Measurements from ENCODE around the gene FMN1.
"Not testable (repeated sequence)": the region's sequence is repeated elsewhere in the genome, so short reads cannot be mapped to it uniquely, and the experiment has no call there.

The FMN1 gene

DNA sequence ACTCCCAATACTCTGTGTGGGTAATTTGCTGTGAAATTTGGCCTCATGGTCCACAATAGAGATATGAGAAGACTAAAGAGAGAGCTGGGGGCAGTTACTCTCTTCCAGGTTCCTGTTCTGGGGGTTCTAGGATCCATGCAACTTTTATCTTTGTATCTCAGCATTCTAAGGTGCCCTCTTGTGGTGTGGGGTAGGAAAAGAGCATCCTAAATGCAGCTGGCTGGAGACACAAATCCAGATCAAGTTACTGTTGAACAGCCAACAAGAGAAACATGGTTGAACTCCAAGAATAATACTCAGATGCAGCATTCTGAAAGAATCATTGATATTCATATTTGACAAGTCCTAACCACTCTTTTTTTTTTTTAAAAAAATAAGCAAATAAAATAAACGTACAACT, 238.5 kb downstream of the FMN1 start:
- no peak for DNase-seq

DNA sequence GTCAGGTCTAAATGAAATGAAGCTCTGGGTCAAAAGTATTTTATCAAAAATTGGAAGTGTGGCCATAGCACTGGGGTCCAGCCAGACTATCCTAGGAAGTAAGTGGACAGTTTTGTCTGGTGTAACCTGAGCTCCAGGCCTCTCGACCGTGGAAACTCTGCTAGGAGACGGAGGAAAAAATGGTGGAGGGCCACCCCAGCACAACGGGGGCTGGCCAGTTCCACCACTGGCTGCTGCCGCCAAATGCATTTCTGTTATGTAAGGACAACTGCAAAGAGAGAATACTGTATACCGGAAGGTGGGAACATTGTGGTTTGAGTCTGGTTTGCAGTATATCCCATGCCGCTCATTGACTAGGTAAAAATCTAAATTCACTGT, 241.0 kb downstream of the FMN1 start:
- DNase-seq = no peak

DNA sequence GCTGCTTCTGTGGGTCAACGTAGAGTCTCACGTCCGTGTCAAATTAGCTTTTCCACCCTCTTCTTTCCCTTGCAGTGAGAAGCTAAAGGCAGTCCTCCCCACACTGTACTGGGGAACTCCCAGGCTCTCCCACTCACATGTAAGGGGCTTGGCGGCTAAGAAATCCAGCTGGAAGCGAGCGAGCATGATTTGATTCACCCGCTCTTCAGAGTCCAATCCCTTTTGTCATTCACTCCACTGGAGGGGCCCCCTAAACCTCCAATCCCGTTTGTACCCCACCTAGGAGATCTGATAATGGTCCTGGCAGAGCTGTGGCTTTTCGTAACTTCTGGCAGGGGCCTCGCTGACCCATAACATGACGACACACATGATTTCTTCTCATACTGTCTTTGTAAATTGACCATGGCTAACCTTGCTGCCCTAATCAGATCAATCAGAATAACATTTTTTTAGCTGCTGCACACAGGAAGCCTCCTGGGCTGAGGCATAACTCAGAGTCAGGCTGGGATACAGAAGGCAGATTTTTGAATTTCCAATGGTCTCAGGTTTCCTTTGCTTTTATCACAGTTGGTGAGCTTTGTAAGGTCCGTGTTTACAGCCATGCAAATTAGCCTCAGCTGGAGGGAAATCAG, 241.5 kb downstream of the FMN1 start:
- DNase-seq = no peak

DNA sequence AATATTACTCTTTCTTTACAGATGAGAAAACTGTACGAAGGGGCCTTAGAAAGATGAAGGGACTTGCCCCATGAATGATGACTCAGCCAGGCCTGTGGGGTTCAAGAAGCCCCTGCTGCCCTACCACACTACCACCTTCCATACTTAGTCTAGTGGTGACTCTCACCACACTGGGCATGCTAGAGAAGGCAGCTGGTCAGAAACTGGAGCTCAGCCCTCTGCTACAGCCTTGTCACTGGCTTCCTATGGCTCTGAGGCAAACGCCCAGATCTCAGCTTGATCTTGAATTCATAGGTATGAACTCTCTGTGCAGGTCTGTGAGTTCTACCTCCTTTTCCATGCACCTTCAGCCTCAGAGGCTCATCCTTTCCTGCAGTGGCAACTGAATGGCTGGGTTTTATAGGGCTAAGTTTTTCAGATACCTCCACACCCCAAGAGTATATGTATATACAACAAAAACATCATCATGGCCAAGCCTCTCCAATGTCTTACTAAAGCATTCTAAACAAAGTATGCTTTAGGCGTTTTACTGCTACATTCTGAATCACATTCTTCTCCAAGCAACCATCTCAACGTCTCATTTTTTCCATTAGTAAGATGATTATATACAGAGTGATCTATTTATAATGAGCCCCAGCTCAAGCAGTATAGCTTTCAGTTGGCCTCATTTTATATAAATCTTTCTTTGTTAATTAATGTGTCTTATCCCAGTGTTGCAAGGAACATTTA, 242.6 kb downstream of the FMN1 start:
- no peak for DNase-seq

DNA sequence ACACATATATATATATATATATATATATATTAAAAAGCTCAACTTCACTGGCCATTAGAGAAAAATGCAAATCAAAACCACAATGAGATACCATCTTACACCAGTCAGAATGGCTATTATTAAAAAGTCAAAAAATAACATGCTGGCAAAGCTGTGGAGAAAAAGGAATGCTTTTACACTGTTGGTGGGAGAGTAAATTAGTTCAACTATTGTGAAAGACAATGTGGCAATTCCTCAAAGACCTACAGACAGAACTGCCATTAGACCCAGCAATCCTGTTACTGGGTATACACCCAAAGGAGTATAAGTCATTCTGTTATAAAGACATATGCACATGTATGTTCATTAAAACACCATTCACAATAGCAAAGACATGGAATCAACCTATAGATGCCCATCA, 244.5 kb downstream of the FMN1 start:
- not testable (repeated sequence) for DNase-seq

DNA sequence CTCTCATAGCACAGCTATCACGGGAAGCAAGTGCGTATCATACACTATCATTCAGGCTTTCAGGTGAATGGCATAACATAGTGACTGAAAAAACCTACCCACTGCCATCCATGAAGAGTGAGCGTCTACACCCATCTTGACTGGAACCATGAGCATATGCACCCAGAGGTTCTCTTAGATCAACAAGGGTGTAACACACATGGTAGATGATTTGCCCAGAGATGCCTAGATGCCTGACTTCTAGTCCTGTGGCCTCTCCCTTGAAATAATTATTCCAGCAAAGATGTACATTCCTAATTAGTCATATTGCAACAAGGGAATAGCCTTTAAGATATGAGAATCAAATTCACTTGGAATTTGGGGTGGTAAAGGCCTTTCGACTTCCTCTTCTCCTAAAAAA, 248.3 kb downstream of the FMN1 start:
- DNase-seq = no peak

DNA sequence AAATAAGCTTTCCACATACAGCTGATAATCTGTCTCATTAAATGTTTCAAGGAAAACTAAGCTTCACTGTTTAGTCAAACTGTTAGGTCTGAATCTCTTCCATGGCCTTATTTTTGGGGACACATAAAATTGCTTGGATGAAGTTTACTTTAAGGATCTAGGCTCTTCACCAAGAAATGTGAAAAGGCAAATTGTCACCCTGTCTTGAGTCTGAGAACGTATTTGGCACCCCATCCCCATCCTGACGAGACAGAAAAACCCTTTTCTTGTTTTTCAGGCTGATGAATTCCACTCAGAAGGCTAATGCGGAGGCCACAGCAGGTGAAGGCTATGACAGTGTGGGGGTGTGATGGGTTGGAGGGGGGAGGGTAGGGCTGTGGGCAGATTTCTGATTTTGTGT, 250.1 kb downstream of the FMN1 start:
- DNase-seq = no peak

DNA sequence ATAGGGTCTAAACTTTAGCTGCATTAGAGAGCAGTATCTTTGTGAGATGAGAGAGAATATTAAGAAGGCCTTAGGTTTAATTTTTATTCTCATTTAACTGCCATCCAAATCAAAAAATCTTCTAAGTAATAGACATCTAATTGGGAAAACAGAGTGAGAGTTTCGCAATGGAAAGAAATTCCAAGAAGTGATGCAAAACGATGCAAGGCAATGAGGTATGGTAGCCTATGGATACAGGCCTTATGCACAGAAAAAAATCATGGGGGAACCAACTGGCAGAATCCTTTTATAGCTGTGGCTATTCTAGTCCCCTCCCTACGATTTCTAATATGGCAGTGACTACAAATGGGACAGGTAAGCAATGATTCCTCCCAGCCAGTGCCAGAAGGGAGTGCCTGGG, 250.8 kb downstream of the FMN1 start:
- DNase-seq = no peak

DNA sequence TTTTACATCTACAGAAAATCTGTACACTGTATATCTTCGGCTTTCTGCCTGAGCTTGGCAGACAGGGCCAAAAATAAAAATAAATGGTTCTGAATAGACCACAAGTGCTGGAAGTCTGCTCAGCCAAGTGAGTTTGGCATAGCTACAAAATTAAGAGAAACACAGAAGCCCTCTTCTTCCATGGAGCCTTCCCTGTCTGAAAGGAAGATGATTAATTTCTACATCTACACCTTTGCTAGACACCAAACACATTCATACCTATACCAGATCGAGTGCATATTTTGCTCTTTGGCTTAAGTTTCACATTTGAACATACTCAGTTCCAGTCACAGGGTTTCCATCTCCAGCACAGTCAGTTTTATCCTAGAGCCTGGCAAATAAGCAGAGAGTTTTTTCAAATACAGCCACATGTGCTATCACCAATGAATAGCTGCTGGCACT, 252.1 kb downstream of the FMN1 start:
- DNase-seq = no peak

DNA sequence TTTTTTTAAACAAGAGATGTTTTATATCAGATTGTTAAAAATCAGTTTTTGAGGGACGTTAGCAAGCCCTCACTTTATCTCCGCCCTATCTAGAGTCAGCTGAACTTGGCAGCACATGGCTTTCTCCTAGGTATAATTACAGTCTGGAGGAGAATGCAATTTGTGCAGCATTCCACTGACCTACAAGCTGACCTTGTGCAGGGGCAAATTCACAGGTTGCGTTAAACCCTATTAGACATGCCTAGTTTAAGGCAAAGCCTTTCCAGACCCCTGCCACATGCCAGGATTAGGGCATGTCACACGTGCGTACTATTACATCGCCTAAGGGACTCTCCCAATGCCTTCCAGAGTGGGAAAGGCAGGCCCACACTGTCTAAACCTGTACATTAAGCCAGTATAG, 252.7 kb downstream of the FMN1 start:
- no peak for DNase-seq

DNA sequence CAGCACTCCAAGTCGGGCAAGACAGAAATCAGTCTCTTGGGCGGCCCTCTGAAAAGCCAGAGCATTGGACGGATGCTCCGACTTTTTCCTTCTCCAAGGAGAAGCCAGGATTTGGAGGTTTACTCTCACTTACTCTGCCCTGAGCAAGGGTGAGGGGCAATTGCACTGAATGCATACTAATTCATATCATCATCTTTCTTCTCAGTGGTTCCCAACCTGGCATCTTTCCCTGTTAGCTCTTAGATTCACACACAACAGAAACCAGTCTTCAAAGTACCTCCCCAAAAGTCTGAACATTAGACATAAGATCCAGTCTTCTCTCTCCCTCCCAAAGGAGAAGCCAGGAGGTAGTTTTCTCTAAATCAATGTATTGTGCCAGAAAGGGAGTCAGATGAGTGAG, 257.5 kb downstream of the FMN1 start:
- DNase-seq = no peak

DNA sequence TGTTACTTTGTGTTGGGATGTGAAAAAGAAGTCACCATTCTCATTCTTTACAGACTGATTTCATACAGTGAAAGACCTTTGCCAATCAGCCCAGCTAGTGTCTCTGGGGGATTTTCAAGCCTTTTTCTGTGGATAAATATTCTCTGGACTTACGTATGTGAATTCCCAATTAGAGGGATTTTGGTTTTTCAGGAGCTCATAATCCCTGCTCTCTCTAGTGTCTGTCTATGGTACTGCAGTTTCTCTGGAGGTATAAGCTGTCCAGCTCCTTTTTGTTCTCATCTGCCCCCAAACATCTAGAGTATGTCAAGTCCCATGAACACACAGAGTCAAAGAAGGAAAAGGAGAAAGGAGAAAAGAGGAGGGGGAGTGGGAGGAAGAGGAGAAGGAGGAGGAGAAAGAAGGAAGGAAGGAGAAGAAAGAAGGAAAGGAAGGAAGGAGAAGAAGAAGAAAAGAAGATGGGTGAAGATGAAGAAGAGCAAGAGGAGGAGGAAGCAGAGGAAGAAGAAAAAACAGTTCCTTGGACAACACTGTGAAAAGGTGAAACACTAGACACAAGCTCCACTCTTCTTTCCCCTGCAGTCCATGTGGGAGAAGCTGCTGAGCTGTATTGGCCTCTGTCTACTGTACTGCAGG, 258.1 kb downstream of the FMN1 start:
- DNase-seq = no peak

DNA sequence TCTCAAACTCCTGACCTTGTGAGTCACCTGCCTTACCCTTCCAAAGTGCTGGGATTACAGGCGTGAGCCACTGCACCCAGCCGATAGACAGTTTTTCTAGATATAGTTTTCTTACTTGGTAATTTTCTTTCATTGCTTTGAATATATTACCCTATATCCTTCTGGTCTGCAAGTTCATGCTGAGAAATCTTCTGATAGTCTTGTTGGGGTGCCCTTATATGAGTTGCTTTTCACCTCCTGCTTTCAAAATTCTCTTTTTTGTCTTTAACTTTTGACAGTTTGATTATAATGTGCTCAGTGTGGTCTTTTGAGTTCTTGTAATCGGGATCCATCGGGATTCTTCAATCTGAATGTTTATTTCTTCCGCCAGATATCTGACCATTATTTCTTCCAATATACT, 259.4 kb downstream of the FMN1 start:
- DNase-seq = no peak

DNA sequence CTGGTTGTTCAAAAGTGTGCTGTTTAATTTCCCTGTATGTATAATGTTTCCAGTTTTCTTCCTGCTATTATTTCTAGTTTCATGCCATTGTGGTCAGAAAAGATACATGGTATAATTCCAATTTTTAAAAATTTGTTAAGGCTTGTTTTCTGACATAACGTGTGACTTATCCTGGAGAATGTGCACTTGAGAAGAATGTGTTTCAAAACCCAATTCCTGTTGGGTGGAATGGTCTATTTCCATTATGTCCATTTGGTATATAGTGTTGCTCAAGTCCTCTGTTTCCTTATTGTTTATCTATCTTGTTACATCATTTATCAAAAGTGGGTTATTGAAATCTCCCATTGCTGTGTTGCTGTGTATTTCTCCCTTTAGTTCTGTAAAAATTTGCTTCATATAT, 261.3 kb downstream of the FMN1 start:
- DNase-seq = no peak

DNA sequence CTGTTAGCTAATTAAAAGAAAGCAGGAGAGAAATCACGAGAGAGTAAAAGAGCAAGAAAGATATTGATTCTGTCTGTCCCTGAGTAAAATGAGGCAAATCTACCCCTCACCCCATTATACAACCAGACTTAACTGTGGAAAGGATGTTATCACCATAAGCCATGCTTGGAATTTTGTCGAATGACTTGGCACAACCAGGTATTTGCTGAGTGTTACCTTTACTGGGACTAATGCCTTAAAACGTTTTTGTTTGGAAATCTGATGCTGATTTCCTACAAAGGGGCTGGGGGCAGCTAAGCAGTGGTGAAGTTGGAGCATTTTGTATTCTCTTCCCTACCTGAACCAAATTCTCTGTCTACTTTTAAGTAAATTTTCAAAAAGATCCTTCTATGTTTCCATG, 265.6 kb downstream of the FMN1 start:
- no peak for DNase-seq

DNA sequence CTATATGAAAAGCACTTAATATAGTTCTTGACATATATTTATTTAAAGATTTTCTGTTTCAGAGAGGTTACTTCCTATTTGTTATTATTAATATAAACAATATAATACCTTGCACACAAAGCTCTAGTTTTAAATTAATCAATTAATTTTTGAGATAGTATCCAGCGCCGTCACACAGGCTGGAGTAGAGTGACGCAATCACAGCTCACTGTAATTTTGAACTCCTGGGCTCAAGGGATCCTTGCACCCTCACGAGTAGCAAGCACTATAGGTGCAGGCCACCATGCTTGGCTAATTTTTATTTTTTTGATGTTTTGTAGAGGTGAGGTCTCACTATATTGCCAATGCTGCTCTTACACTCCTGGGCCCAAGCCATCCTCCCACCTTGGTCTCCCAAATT, 267.4 kb downstream of the FMN1 start:
- DNase-seq = no peak

DNA sequence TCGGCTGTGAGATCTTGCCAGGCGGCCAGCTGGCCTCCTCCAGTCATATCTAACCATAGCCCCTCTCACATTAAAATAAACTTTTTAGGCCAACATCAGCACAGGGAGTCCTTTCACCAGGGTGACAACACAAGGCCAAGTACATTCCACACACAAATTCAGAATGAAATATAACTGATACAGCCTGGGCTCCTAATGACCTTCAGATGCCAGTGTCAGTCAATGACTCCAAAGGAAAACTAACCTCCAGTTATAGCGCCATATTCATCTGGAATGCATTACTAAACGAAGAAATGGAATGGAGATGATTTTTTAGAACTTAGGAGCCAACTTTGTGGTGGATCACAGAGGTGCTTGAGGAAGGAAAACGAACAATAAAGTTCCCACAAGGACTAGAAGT, 271.3 kb downstream of the FMN1 start:
- no peak for DNase-seq

DNA sequence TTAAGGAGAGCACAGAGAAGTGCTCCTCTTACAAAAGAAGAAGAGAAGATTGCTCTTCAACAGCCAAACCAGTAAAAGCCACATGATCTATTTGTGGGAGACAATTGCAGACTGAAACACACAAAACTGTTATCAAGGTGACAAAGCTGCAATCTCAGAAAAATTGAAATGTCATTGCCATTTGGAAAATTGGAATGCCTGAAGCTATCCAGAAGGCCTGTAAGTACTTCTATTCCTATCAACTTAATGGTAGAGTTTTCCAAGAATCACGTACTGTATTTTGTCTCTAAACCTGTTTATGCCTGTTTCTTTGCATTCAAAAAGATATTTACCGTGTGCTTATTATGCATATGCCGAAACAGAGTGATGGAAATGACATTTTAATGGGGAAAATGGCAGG, 272.0 kb downstream of the FMN1 start:
- no peak for DNase-seq

DNA sequence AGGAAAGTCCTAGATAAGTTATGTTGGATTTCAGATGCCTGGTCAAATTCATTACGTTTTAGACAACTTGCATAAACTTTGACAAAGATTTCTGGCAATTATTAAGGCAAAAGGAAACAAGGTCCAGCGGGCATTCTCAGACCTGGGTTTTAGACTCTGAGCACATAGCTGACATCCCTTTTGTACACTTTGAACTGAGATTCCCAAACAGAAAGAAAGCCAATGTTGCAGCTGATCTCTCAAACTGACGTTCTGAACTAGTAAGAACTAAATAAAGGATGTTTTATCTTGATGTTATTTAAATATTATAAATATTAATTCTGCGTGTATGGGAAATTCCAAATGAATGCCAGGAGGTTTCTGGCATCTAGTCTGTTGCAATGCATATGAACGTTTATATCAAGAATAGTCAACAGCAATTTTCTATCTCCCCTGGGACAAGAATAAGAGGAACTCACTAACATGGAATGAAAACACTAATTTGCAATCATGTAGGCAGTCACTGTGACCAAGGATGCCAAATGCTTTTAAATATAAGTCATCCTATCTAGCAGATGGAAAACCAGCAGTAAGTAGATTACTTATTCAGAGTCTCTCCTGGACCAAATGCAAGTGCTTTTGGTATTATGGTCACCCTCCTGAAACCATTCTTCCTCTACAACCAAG, 274.6 kb downstream of the FMN1 start:
- no peak for DNase-seq

DNA sequence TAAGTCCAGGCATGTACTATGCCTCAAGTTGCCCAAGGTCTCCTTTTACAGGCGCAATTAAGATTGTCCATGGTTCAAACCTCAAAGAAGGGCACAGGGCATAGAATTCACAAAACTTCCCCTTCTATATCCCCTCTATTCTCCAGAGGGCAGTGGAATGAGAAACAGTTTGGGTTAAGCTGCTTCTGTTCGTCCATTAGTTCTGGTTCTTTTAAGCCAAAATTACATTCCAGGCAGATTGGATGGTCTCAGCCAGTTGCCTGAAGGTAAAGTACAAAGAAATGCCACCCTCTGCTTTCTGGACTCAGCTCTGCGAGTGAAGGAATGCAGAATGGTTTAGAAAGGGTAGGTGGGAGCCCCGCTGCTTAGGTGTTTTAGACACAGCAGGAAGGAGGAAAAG, 276.0 kb downstream of the FMN1 start:
- DNase-seq = no peak

DNA sequence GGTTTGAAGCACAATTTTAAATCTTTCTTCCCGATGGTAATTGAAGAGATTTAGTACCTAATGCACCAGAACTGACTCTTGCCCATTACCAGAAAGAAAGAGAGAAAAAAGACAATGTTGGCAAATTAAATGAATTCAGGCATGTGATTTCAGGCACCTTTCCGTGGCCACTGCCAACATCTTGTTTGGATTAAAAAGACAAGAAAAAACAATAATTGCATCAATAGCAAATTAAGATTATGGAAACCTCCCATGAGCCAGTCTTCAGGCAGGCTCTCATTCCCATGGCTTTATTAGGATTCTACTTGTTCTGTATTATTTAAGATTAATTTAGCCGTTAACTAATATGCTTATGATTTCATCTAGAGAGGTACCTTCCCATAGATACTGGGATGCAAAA, 283.7 kb downstream of the FMN1 start:
- DNase-seq = no peak

DNA sequence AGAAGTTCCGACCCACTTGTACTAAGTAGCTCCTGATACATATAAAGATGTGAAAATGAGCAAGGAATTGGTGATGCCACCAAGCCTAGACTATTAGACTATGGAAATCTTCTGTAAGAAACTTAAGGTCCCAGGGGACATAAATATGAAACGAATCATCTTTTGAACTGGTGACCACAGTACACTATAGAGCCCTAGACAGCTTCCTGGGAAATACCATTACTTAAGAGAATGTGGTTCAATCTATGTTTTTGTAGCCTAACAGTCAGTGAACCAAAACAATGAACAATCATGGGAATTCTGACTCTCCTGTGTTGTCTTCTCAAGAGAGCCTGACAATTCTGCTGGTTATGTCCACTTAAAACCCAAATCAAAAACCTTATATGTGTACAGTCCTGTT, 285.1 kb downstream of the FMN1 start:
- no peak for DNase-seq

DNA sequence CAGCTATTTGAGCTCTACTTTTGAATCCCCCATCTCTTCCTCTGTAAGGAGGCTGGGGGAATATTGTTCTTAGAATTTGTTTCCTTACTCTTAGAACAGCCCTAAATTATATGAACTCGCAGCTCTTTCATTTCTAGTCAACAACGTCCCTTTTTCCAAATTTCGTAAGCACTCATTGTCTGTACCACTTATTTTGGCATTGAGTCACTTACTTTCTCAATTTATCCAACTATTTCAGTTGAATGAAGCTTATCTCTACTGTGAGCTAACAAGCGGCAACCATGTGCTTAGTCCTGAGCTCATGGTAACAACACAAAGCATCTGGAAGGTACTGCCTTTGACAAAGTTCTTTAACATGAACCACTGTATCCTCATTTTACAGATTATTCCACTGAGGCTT, 285.6 kb downstream of the FMN1 start:
- no peak for DNase-seq

Measured in SHP77 treated with DMSO at 0.1 percent for 48 hours (cell line).